Sigmoid colon (tissue), 7 donors: ENCODE data around the gene TRAP1. TPM values are rescaled to one million over a fixed set of nuclear protein-coding genes. Genes with fewer than 3 reads are reported as not detected.
"Not testable (repeated sequence)": the region's sequence is repeated elsewhere in the genome, so short reads cannot be mapped to it uniquely, and the experiment has no call there.

Experiments
- DNase-seq: peaks from one replicate; pipeline ENCODE4 v3.0.0-alpha.2; 2019
- H3K27ac ChIP-seq, 4 donors: fragments of 200-600 bp; sonication (generic); one replicate each; pipeline ENCODE4 v1.5.1; 2016 to 2019; ENCODE audit warnings: mild to moderate bottlenecking in 1 of 4
- H3K27me3 ChIP-seq, 3 donors: fragments of 200-600 bp; sonication (generic); one replicate each; pipeline ENCODE4 v1.5.1; 2019; ENCODE audit warnings: mild to moderate bottlenecking in 1 of 3
- H3K36me3 ChIP-seq, 4 donors: fragments of 200-600 bp; sonication (generic); one replicate each; pipeline ENCODE4 v1.5.1; 2016 to 2019
- H3K4me1 ChIP-seq, 4 donors: fragments of 200-600 bp; sonication (generic); one replicate each; pipeline ENCODE4 v1.5.1; 2017 to 2019
- H3K4me3 ChIP-seq, 4 donors: fragments of 200-600 bp; sonication (generic); one replicate each; pipeline ENCODE4 v1.5.1; 2017 to 2019; ENCODE audit warnings: mild to moderate bottlenecking in 2 of 4, moderate library complexity in 1 of 4
- H3K9me3 ChIP-seq, 4 donors: fragments of 200-600 bp in 3 of 4; sonication (generic) in 3 of 4; one replicate each; pipeline versions ENCODE4 v1.5.1 to v1.6.1; 2013 to 2019
- CTCF ChIP-seq, 4 experiments: fragments of 450-650 bp in 3 of 4; fragments of 200-600 bp in 1 of 4; IDR thresholded peaks; one replicate each; pipeline ENCODE4 v1.5.1; 2016 to 2019; ENCODE audit warnings: antibody characterized with exemption in 4 of 4, mild to moderate bottlenecking in 3 of 4, moderate library complexity in 2 of 4
- EP300 ChIP-seq, 4 donors: sonication (generic); formaldehyde crosslinking; IDR thresholded peaks; one replicate each; pipeline ENCODE4 v1.6.1; 2017; ENCODE audit warnings: antibody characterized with exemption in 4 of 4
- POLR2A ChIP-seq, 2 donors: fragments of 450-650 bp; IDR thresholded peaks; one replicate each; pipeline ENCODE4 v1.6.1; 2016; ENCODE audit warnings: antibody characterized with exemption in 2 of 2, mild to moderate bottlenecking in 2 of 2, moderate library complexity in 2 of 2
- POLR2AphosphoS5 ChIP-seq, 4 donors: sonication (generic); formaldehyde crosslinking; IDR thresholded peaks; one replicate each; pipeline ENCODE4 v1.6.1; 2017; ENCODE audit warnings: antibody characterized with exemption in 4 of 4
- WGBS, 2 donors: extraction: QIAGEN DNeasy Blood & Tissue Kit; methylation state at CpG; one replicate each; pipeline ENCODE4 v1.1.7; 2013; 5-methylcytosine and 5-hydroxymethylcytosine counted together
- intact Hi-C: fragments of 100-400 bp; cut with DNase I; formaldehyde crosslinking; loops from one replicate; pipeline ENCODE4 v1.15.1; 2023
- polyA plus RNA-seq, 3 donors: library from polyadenylated mRNA; stranded (reverse); fragments of 200-250 nt; gene quantifications; one replicate each; pipeline ENCODE4 v1.2.3, GENCODE V29; 2013
- total RNA-seq, 4 donors: library from RNA; depleted of rRNA; stranded (reverse); fragments of >200 nt; gene quantifications; one replicate each; pipeline ENCODE4 v1.1.0, GENCODE V29; 2016
- donor health status: healthy with polysubstance abuse.
- donor health status: Bipolar disorder and iron deficiency.
- donor health status: healthy.

The TRAP1 gene
- total and polyA plus RNA-seq, 7 donors, result 17.4 to 64.9 (median 45.6) TPM

- no peak for DNase-seq
- Histone ChIP-seq H3K27ac (no peak overlapping the region), H3K4me1 (peaks cover 0 to 17% (median 10%) of the 10 kb centered on the region in 4 donors), H3K4me3 (no peak overlapping the region), H3K36me3 (no peaks in the 10 kb centered on the region), H3K9me3 (no peaks in the 10 kb centered on the region), H3K27me3 (no peaks in the 10 kb centered on the region)
- WGBS, 2 donors, result 87 to 88% methylated on average over 11 of the region's 11 CpGs
- intact Hi-C loops, result no loop called here
- TF ChIP-seq CTCF (IDR thresholded peaks at IDR 0.05), result no peak
- TF ChIP-seq POLR2AphosphoS5 (IDR thresholded peaks at IDR 0.05), result no peak
- TF ChIP-seq POLR2A (IDR thresholded peaks at IDR 0.05), result no peak
- no peak for TF ChIP-seq EP300 (IDR thresholded peaks at IDR 0.05)
Observed at GRCh38 chr16:3720418-3720817, 3.1 kb upstream of the TRAP1 start.

- no peak overlapping the region for H3K4me3 ChIP-seq
- 94 to 96% methylated on average over 10 of the region's 10 CpGs for WGBS, 2 donors
- peaks cover 0 to 4% (median 0%) of the 10 kb centered on the region in 4 donors for H3K36me3 ChIP-seq
- no peaks in the 10 kb centered on the region for H3K9me3 ChIP-seq
- H3K27ac ChIP-seq, result no peak overlapping the region
- TF ChIP-seq POLR2AphosphoS5 (IDR thresholded peaks at IDR 0.05), result no peak
- TF ChIP-seq EP300 (IDR thresholded peaks at IDR 0.05), result no peak
- DNase-seq, result no peak
- peaks cover 0 to 17% (median 10%) of the 10 kb centered on the region in 4 donors for H3K4me1 ChIP-seq
- no peaks in the 10 kb centered on the region for H3K27me3 ChIP-seq
- intact Hi-C loops, result no loop called here
Observed at GRCh38 chr16:3718628-3719027, 1.3 kb upstream of the TRAP1 start.

GRCh38 chr16:3718019-3718391 lies 681 bp upstream of the TRAP1 start:
- no peaks in the 10 kb centered on the region for H3K9me3 ChIP-seq
- intact Hi-C loops, result no loop called here
- no peak for DNase-seq
- peaks cover 0 to 17% (median 10%) of the 10 kb centered on the region in 4 donors for H3K4me1 ChIP-seq
- peak overlapping the region; percentile 49 to 89 (median 73) for H3K4me3 ChIP-seq
- peak overlapping the region; percentile 85 to 91 (median 87) for H3K27ac ChIP-seq
- H3K36me3 ChIP-seq, result peaks cover 0 to 10% (median 0%) of the 10 kb centered on the region in 4 donors
- H3K27me3 ChIP-seq, result no peaks in the 10 kb centered on the region
- WGBS, 2 donors, result 28% methylated on average over 5 of the region's 5 CpGs
- TF ChIP-seq CTCF (IDR thresholded peaks at IDR 0.05), result no peak
- TF ChIP-seq POLR2A (IDR thresholded peaks at IDR 0.05), result no peak
- TF ChIP-seq EP300 (IDR thresholded peaks at IDR 0.05), result no peak
- TF ChIP-seq POLR2AphosphoS5 (IDR thresholded peaks at IDR 0.05), result no peak

GRCh38 chr16:3716831-3717234 lies 491 bp downstream of the TRAP1 start:
- Histone ChIP-seq H3K27ac (peak overlapping the region; percentile 85 to 91 (median 87)), H3K9me3 (no peaks in the 10 kb centered on the region), H3K27me3 (no peaks in the 10 kb centered on the region), H3K4me3 (peak overlapping the region; percentile 49 to 89 (median 73)), H3K4me1 (peaks cover 0 to 17% (median 10%) of the 10 kb centered on the region in 4 donors), H3K36me3 (peaks cover 0 to 11% (median 0%) of the 10 kb centered on the region in 4 donors)
- no peak for DNase-seq
- 0 to 1% methylated on average over 34 of the region's 34 CpGs for WGBS, 2 donors
- TF ChIP-seq POLR2A (IDR thresholded peaks at IDR 0.05) (no peak), CTCF (IDR thresholded peaks at IDR 0.05) (no peak), EP300 (IDR thresholded peaks at IDR 0.05) (no peak), POLR2AphosphoS5 (IDR thresholded peaks at IDR 0.05) (no peak)
- intact Hi-C loops, result loop anchor here (2.0 kb wide), 1 partner anchor 164 kb away; the partner anchor contains the start of gene CREBBP

GRCh38 chr16:3715430-3715829 lies 1.9 kb downstream of the TRAP1 start:
- Histone ChIP-seq H3K36me3 (peaks cover 0 to 11% (median 0%) of the 10 kb centered on the region in 4 donors), H3K4me3 (no peak overlapping the region), H3K27ac (no peak overlapping the region), H3K9me3 (no peaks in the 10 kb centered on the region), H3K27me3 (no peaks in the 10 kb centered on the region), H3K4me1 (peaks cover 0 to 17% (median 10%) of the 10 kb centered on the region in 4 donors)
- no peak for DNase-seq
- WGBS, 2 donors, result 92 to 93% methylated on average over 7 of the region's 7 CpGs
- TF ChIP-seq CTCF (IDR thresholded peaks at IDR 0.05), result no peak
- TF ChIP-seq POLR2AphosphoS5 (IDR thresholded peaks at IDR 0.05), result no peak
- no peak for TF ChIP-seq POLR2A (IDR thresholded peaks at IDR 0.05)
- no peak for TF ChIP-seq EP300 (IDR thresholded peaks at IDR 0.05)
- intact Hi-C loops, result no loop called here

- intact Hi-C loops, DNase-seq, H3K4me3 ChIP-seq, H3K27me3 ChIP-seq, H3K9me3 ChIP-seq, H3K27ac ChIP-seq: not testable (repeated sequence)
- peaks cover 0 to 11% (median 0%) of the 10 kb centered on the region in 4 donors for H3K36me3 ChIP-seq
- H3K4me1 ChIP-seq, result peaks cover 0 to 17% (median 10%) of the 10 kb centered on the region in 4 donors
- 97% methylated on average over 10 of the region's 10 CpGs for WGBS, 2 donors
Observed at GRCh38 chr16:3714378-3714777, 2.9 kb downstream of the TRAP1 start.
